Thyroid gland (tissue), 4 donors: Measurements from ENCODE around the gene MEP1B.

Source experiments
- POLR2A ChIP-seq, 2 donors: fragments of 450-650 bp; IDR thresholded peaks; one replicate each; pipeline ENCODE4 v1.6.1; 2017; ENCODE audit warnings: antibody characterized with exemption in 2 of 2, mild to moderate bottlenecking in 2 of 2, moderate library complexity in 1 of 2
- TF ChIP-seq, protein P1 (sequence below), 6 experiments: fragments of 200-600 bp in 3 of 6; fragments of 450-650 bp in 3 of 6; sonication (generic) in 3 of 6; IDR thresholded peaks; one replicate each; pipeline ENCODE4 v1.5.1; 2016 to 2019; ENCODE audit warnings: antibody characterized with exemption in 6 of 6, mild to moderate bottlenecking in 2 of 6, inconsistent platforms in 1 of 6, moderate library complexity in 1 of 6

- TF ChIP-seq, protein P1, sequence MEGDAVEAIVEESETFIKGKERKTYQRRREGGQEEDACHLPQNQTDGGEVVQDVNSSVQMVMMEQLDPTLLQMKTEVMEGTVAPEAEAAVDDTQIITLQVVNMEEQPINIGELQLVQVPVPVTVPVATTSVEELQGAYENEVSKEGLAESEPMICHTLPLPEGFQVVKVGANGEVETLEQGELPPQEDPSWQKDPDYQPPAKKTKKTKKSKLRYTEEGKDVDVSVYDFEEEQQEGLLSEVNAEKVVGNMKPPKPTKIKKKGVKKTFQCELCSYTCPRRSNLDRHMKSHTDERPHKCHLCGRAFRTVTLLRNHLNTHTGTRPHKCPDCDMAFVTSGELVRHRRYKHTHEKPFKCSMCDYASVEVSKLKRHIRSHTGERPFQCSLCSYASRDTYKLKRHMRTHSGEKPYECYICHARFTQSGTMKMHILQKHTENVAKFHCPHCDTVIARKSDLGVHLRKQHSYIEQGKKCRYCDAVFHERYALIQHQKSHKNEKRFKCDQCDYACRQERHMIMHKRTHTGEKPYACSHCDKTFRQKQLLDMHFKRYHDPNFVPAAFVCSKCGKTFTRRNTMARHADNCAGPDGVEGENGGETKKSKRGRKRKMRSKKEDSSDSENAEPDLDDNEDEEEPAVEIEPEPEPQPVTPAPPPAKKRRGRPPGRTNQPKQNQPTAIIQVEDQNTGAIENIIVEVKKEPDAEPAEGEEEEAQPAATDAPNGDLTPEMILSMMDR (IDR thresholded peaks at IDR 0.05): no peak
- TF ChIP-seq POLR2A (IDR thresholded peaks at IDR 0.05): no peak
These were observed 23.9 kb downstream of the MEP1B start for GRCh38 chr18:32213693-32214092.
